Measurements from ENCODE around the gene HFM1. TPM values are rescaled to one million over a fixed set of nuclear protein-coding genes. Genes with fewer than 3 reads are reported as not detected.

HFM1 gene
- total RNA-seq, 1 experiment from 2014 or later = 2.4 TPM

GRCh38 chr1:91234181-91234580 is 170.5 kb downstream of the HFM1 start:
- Histone ChIP-seq H3K23ac (ENCODE audit: insufficient read length, low read depth, low read length) (no peak overlapping the region), H3K9me3 (ENCODE audit: control insufficient read depth, low read depth, low read length) (no peaks in the 10 kb centered on the region), H3K56ac (ENCODE audit: insufficient read length, low read depth, low read length) (no peak overlapping the region), H3K79me2 (ENCODE audit: insufficient read depth, low read length) (no peaks in the 10 kb centered on the region), H3K27me3 (ENCODE audit: insufficient read depth, low read length) (no peaks in the 10 kb centered on the region), H4K91ac (ENCODE audit: insufficient read length, low read depth, low read length) (no peak overlapping the region), H2BK15ac (ENCODE audit: low read depth, low read length) (no peak overlapping the region), H2BK20ac (ENCODE audit: low read depth, low read length, poor library complexity, severe bottlenecking) (no peak overlapping the region), H2AK5ac (ENCODE audit: insufficient read length, low read length) (no peak overlapping the region), H2BK12ac (ENCODE audit: insufficient read length, low read depth, low read length) (no peak overlapping the region), H2AFZ (ENCODE audit: low read length) (no peak overlapping the region), H4K5ac (ENCODE audit: insufficient read length, low read depth, low read length) (no peak overlapping the region), H3K4me2 (ENCODE audit: insufficient read depth, insufficient read length, low read length) (no peak overlapping the region), H3T11ph (ENCODE audit: low read length) (no peak overlapping the region), H4K8ac (replicated peaks; ENCODE audit: insufficient read length, low read depth, low read length) (no peak overlapping the region), H3K4ac (ENCODE audit: low read depth, low read length) (no peak overlapping the region), H3K23me2 (ENCODE audit: insufficient read length, low read depth, low read length, poor library complexity, severe bottlenecking) (no peaks in the 10 kb centered on the region), H3K18ac (ENCODE audit: insufficient read length, low read depth, low read length) (no peak overlapping the region), H2BK5ac (ENCODE audit: insufficient read length, low read length) (no peak overlapping the region), H3K27ac (ENCODE audit: insufficient read length, low read depth, low read length) (no peak overlapping the region), H3K4me1 (ENCODE audit: insufficient read depth, low read length) (no peaks in the 10 kb centered on the region), H4K20me1 (ENCODE audit: control insufficient read depth, insufficient read depth, insufficient read length) (no peaks in the 10 kb centered on the region), H2BK120ac (ENCODE audit: low read depth, low read length, poor library complexity, severe bottlenecking) (no peak overlapping the region), H3K9ac (ENCODE audit: extremely low read depth, insufficient read length, low read length) (no peak overlapping the region), H3K14ac (ENCODE audit: insufficient read depth, low read length) (no peak overlapping the region), H3K79me1 (ENCODE audit: insufficient read depth, low read depth, low read length, poor library complexity, severe bottlenecking) (no peaks in the 10 kb centered on the region)
- peaks cover 0 to 4% (median 0%) of the 10 kb centered on the region in 3 experiments; a peak in 2 of 7 replicates for H3K36me3 Mint-ChIP-seq (ENCODE audit: insufficient read depth in 1 of 3, low read depth in 3 of 3)
- no peaks in the 10 kb centered on the region for H3K4me1 Mint-ChIP-seq
- H3K27me3 Mint-ChIP-seq (ENCODE audit: low read depth) = no peaks in the 10 kb centered on the region
- no peak overlapping the region for H3K4me3 Mint-ChIP-seq
- no CpG with 5 or more reads among the region's 1 CpG for WGBS (ENCODE audit: extremely low coverage, insufficient read length, low lambda C conversion rate)
- no peak overlapping the region for H3K27ac Mint-ChIP-seq
- H3K9me3 Mint-ChIP-seq = peaks cover 4 to 8% of the 10 kb centered on the region in 2 experiments; a peak in 4 of 5 replicates
- DNase-seq = no peak
- no peak for TF ChIP-seq CTCF (conservative IDR thresholded peaks at IDR 0.05)

Data from H9 (cell line).